WTC11 (cell line): ENCODE data around the gene ERCC8.

ENCODE experiments used
- CREB1 ChIP-seq: sonication (generic); formaldehyde crosslinking; IDR thresholded peaks from 2 replicates; pipeline ENCODE4 v1.8.0; 2023; ENCODE audit warnings: mild to moderate bottlenecking, missing genetic modification reagents
- CREM ChIP-seq: sonication (generic); formaldehyde crosslinking; IDR thresholded peaks from 2 replicates; pipeline ENCODE4 v1.8.1; 2022; ENCODE audit warnings: mild to moderate bottlenecking, missing genetic modification reagents, moderate library complexity
- CTCF ChIP-seq: fragments of 200-600 bp; IDR thresholded peaks from 2 replicates; pipeline ENCODE4 v1.8.0; 2022; ENCODE audit warnings: antibody characterized with exemption
- ESRRA ChIP-seq: sonication (generic); formaldehyde crosslinking; IDR thresholded peaks from 2 replicates; pipeline ENCODE4 v1.8.1; 2022; ENCODE audit warnings: mild to moderate bottlenecking, missing genetic modification reagents, borderline replicate concordance
- FOXJ3 ChIP-seq: sonication (generic); formaldehyde crosslinking; IDR thresholded peaks from 2 replicates; pipeline ENCODE4 v1.9.0; 2021; ENCODE audit warnings: missing genetic modification reagents, mild to moderate bottlenecking, borderline replicate concordance
- GABPB1 ChIP-seq: sonication (generic); formaldehyde crosslinking; IDR thresholded peaks from 2 replicates; pipeline ENCODE4 v1.8.1; 2023; ENCODE audit warnings: mild to moderate bottlenecking, missing genetic modification reagents
- PREB ChIP-seq: sonication (generic); formaldehyde crosslinking; IDR thresholded peaks from 2 replicates; pipeline ENCODE4 v1.8.1; 2022; ENCODE audit warnings: mild to moderate bottlenecking, missing genetic modification reagents, moderate library complexity, borderline replicate concordance
- TF ChIP-seq, protein P1 (sequence below): sonication (generic); formaldehyde crosslinking; IDR thresholded peaks from 2 replicates; pipeline ENCODE4 v1.8.1; 2023; ENCODE audit warnings: mild to moderate bottlenecking, moderate library complexity, missing genetic modification reagents
- TF ChIP-seq, protein P2 (sequence below): sonication (generic); formaldehyde crosslinking; IDR thresholded peaks from 2 replicates; pipeline ENCODE4 v1.8.1; 2022; ENCODE audit warnings: mild to moderate bottlenecking, moderate library complexity, missing genetic modification reagents
- TF ChIP-seq, protein P3 (sequence below): sonication (generic); formaldehyde crosslinking; IDR thresholded peaks from 2 replicates; pipeline ENCODE4 v1.8.1; 2023; ENCODE audit warnings: mild to moderate bottlenecking, missing genetic modification reagents, moderate library complexity

DNA sequence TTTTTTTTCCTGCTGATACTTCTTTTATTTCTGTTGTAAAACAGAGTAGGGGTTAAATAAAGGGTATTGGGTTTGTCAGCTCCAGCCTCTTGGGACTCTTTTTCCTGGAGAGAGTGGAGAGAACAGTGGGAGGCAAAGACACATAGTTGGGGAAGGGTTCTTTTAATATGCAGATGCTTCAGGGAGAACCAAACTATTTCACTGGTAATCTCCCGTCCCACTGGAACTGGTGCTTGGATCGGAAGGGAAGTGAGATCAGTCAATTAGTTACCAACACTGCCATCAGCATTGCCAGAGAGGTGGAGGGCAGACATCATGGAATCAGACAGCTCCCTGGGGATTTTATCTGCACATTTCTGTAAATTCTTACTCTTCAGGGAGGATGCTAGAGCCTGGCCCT is 53.2 kb downstream of the ERCC8 start:
- TF ChIP-seq CTCF (no peak), FOXJ3 (CRISPR knock-in tag) (no peak), CREB1 (no peak), CREM (CRISPR knock-in tag) (no peak), ESRRA (CRISPR knock-in tag) (no peak), PREB (no peak), GABPB1 (no peak)
- TF ChIP-seq, protein P1, sequence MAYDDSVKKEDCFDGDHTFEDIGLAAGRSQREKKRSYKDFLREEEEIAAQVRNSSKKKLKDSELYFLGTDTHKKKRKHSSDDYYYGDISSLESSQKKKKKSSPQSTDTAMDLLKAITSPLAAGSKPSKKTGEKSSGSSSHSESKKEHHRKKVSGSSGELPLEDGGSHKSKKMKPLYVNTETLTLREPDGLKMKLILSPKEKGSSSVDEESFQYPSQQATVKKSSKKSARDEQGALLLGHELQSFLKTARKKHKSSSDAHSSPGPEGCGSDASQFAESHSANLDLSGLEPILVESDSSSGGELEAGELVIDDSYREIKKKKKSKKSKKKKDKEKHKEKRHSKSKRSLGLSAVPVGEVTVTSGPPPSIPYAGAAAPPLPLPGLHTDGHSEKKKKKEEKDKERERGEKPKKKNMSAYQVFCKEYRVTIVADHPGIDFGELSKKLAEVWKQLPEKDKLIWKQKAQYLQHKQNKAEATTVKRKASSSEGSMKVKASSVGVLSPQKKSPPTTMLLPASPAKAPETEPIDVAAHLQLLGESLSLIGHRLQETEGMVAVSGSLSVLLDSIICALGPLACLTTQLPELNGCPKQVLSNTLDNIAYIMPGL (CRISPR knock-in tag), result no peak
- TF ChIP-seq, protein P2, sequence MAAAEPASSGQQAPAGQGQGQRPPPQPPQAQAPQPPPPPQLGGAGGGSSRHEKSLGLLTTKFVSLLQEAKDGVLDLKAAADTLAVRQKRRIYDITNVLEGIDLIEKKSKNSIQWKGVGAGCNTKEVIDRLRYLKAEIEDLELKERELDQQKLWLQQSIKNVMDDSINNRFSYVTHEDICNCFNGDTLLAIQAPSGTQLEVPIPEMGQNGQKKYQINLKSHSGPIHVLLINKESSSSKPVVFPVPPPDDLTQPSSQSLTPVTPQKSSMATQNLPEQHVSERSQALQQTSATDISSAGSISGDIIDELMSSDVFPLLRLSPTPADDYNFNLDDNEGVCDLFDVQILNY, result no peak
- TF ChIP-seq, protein P3, sequence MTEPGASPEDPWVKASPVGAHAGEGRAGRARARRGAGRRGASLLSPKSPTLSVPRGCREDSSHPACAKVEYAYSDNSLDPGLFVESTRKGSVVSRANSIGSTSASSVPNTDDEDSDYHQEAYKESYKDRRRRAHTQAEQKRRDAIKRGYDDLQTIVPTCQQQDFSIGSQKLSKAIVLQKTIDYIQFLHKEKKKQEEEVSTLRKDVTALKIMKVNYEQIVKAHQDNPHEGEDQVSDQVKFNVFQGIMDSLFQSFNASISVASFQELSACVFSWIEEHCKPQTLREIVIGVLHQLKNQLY (CRISPR knock-in tag), result no peak
